Endothelial cell of umbilical vein (primary cell): ENCODE measurements around the gene EXOC3.
"Not testable (repeated sequence)": the region's sequence is repeated elsewhere in the genome, so short reads cannot be mapped to it uniquely, and the experiment has no call there.

Source experiments
- EZH2 ChIP-seq: IDR thresholded peaks from 2 replicates; pipeline ENCODE4 v1.6.1; 2012; ENCODE audit warnings: borderline replicate concordance, low read depth, mild to moderate bottlenecking, moderate library complexity, low read length, inconsistent platforms; ENCODE audit not compliant: severe bottlenecking
- MYC ChIP-seq: IDR thresholded peaks from one replicate; pipeline ENCODE4 v1.6.1; 2011; ENCODE audit warnings: mild to moderate bottlenecking, low read depth, low read length
- POLR2A ChIP-seq: IDR thresholded peaks from 2 replicates; pipeline ENCODE4 v1.6.1; 2012; ENCODE audit warnings: low read depth, mild to moderate bottlenecking, control low read depth, low read length
- POLR2AphosphoS5 ChIP-seq: IDR thresholded peaks from 2 replicates; pipeline ENCODE4 v1.6.1; 2012; ENCODE audit warnings: low read depth, mild to moderate bottlenecking, control low read depth, low read length, moderate library complexity; ENCODE audit not compliant: insufficient read depth
- TF ChIP-seq, protein P1 (sequence below), 2 donors: IDR thresholded peaks; 1 replicate in 1 of 2; 2 replicates in 1 of 2; pipeline ENCODE4 v1.5.1; 2011; ENCODE audit warnings: low read length in 2 of 2, mild to moderate bottlenecking in 2 of 2, moderate library complexity in 2 of 2, control low read depth in 1 of 2, inconsistent platforms in 1 of 2, low read depth in 1 of 2; ENCODE audit not compliant: insufficient read depth in 1 of 2; ENCODE audit errors: extremely low read depth in 1 of 2

DNA sequence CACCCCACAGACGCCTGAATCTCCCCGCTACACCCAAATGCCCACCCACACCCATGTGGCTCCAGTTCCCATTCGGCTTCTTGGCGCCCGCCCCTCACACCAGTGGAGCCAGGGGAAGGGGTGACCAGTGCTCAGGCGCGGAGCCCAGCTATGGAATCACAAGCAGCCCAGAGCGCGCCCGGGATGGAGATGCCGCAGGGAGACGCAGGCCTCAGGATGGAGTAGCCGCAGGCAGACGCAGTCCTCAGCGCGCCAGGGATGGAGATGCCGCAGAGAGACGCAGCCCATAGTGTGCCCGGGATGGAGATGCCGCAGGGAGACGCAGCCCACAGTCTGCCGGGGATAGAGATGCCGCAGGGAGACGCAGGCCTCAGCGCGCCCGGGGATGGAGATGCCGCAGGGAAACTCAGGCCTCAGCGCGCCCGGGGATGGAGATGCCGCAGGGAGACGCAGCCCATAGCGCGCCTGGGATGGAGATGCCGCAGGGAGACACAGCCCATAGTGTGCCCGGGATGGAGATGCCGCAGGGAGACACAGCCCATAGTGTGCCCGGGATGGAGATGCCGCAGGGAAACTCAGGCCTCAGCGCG, 65.1 kb downstream of the EXOC3 start:
- not testable (repeated sequence) for TF ChIP-seq POLR2A, MYC, POLR2AphosphoS5, EZH2
- TF ChIP-seq, protein P1, sequence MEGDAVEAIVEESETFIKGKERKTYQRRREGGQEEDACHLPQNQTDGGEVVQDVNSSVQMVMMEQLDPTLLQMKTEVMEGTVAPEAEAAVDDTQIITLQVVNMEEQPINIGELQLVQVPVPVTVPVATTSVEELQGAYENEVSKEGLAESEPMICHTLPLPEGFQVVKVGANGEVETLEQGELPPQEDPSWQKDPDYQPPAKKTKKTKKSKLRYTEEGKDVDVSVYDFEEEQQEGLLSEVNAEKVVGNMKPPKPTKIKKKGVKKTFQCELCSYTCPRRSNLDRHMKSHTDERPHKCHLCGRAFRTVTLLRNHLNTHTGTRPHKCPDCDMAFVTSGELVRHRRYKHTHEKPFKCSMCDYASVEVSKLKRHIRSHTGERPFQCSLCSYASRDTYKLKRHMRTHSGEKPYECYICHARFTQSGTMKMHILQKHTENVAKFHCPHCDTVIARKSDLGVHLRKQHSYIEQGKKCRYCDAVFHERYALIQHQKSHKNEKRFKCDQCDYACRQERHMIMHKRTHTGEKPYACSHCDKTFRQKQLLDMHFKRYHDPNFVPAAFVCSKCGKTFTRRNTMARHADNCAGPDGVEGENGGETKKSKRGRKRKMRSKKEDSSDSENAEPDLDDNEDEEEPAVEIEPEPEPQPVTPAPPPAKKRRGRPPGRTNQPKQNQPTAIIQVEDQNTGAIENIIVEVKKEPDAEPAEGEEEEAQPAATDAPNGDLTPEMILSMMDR (IDR thresholded peaks at IDR 0.05; ENCODE audit: extremely low read depth in 1 of 2, insufficient read depth in 1 of 2, low read depth in 1 of 2, low read length in 2 of 2): not testable (repeated sequence)
